NB4 (cell line): ENCODE data around the gene MROH2A.

Experiments
- MYC ChIP-seq: IDR thresholded peaks from 2 replicates; pipeline ENCODE4 v1.6.1; 2011; ENCODE audit warnings: low read depth, low read length
- POLR2A ChIP-seq: IDR thresholded peaks from 2 replicates; pipeline ENCODE4 v1.6.1; 2011; ENCODE audit warnings: mild to moderate bottlenecking; ENCODE audit not compliant: insufficient read length; ENCODE audit errors: extremely low read depth
- TF ChIP-seq, protein P1 (sequence below): IDR thresholded peaks from one replicate; pipeline ENCODE4 v1.5.1; 2012; ENCODE audit warnings: low read depth, low read length

DNA sequence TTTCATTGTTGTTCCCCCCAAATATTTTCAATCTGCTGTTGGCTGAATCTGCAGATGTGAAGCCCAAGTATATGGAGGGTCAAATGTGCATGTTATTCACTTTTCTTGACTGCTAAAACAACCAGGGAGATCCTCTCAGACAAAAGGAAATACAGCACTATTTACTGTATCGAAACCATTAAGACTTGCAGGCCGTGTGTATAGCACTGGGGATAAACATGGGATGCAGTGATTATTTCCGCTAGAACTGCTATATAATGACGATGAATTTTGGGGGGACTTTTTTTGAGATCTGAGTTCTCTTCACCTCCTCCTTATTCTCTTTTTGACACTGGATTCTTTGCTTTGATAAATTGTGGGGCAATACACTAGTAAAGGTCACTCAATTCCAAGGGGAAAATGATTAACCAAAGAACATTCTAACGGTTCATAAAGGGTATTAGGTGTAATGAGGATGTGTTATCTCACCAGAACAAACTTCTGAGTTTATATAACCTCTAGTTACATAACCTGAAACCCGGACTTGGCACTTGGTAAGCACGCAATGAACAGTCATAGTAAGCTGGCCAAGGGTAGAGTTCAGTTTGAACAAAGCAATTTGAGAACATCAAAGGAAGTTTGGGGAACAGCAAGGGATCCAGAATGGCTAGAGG lies 21.6 kb upstream of the MROH2A start:
- TF ChIP-seq, protein P1, sequence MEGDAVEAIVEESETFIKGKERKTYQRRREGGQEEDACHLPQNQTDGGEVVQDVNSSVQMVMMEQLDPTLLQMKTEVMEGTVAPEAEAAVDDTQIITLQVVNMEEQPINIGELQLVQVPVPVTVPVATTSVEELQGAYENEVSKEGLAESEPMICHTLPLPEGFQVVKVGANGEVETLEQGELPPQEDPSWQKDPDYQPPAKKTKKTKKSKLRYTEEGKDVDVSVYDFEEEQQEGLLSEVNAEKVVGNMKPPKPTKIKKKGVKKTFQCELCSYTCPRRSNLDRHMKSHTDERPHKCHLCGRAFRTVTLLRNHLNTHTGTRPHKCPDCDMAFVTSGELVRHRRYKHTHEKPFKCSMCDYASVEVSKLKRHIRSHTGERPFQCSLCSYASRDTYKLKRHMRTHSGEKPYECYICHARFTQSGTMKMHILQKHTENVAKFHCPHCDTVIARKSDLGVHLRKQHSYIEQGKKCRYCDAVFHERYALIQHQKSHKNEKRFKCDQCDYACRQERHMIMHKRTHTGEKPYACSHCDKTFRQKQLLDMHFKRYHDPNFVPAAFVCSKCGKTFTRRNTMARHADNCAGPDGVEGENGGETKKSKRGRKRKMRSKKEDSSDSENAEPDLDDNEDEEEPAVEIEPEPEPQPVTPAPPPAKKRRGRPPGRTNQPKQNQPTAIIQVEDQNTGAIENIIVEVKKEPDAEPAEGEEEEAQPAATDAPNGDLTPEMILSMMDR, result no peak
- TF ChIP-seq POLR2A (no peak), MYC (no peak)
